Fibroblast of lung (primary cell): ENCODE measurements around the gene CDC20B. TPM values are rescaled to one million over a fixed set of nuclear protein-coding genes. Genes with fewer than 3 reads are reported as not detected.
"Not testable (repeated sequence)": the region's sequence is repeated elsewhere in the genome, so short reads cannot be mapped to it uniquely, and the experiment has no call there.

ENCODE experiments used
- DNase-seq, 2 donors: peaks; one replicate each; pipeline versions ENCODE4 v3.0.0 to v3.0.0-alpha.2; 2010; ENCODE audit warnings: low read depth in 2 of 2
- H2AFZ ChIP-seq: 2 replicates; pipeline ENCODE4 v1.5.1; 2012; ENCODE audit warnings: low read length, control low read depth, inconsistent platforms
- H3K27ac ChIP-seq: 2 replicates; pipeline ENCODE4 v1.5.1; 2011; ENCODE audit warnings: low read length, control low read depth; ENCODE audit not compliant: insufficient read depth
- H3K27me3 ChIP-seq: 2 replicates; pipeline ENCODE4 v1.5.1; 2011; ENCODE audit warnings: mild to moderate bottlenecking, low read length; ENCODE audit not compliant: control insufficient read depth, insufficient read depth
- H3K36me3 ChIP-seq: 2 replicates; pipeline ENCODE4 v1.5.1; 2011; ENCODE audit warnings: low read length; ENCODE audit not compliant: control insufficient read depth, insufficient read depth
- H3K4me1 ChIP-seq: 2 replicates; pipeline ENCODE4 v1.5.1; 2011; ENCODE audit warnings: low read length; ENCODE audit not compliant: control insufficient read depth, insufficient read depth; ENCODE audit errors: extremely low read depth
- H3K4me2 ChIP-seq: 2 replicates; pipeline ENCODE4 v1.5.1; 2011; ENCODE audit warnings: low read length, control low read depth; ENCODE audit not compliant: insufficient read depth; ENCODE audit errors: extremely low read depth
- H3K4me3 ChIP-seq, 4 experiments: fragments of 200-600 bp in 1 of 4; sonication (generic) in 1 of 4; replicated peaks in 1 of 4; 2 replicates each; pipeline ENCODE4 v1.5.1; 2011 to 2016; ENCODE audit warnings: low read length in 4 of 4, low read depth in 3 of 4, mild to moderate bottlenecking in 3 of 4, control low read depth in 2 of 4, inconsistent platforms in 1 of 4, mixed read lengths in 1 of 4; ENCODE audit not compliant: insufficient read depth in 1 of 4; ENCODE audit errors: control extremely low read depth in 1 of 4
- H3K79me2 ChIP-seq: 2 replicates; pipeline ENCODE4 v1.5.1; 2012; ENCODE audit warnings: mild to moderate bottlenecking, low read length, inconsistent platforms; ENCODE audit not compliant: control insufficient read depth, insufficient read depth
- H3K9ac ChIP-seq: 2 replicates; pipeline ENCODE4 v1.5.1; 2011; ENCODE audit warnings: mild to moderate bottlenecking, low read length, control low read depth; ENCODE audit not compliant: insufficient read depth
- H3K9me3 ChIP-seq: 2 replicates; pipeline ENCODE4 v1.5.1; 2012; ENCODE audit warnings: low read depth, low read length; ENCODE audit not compliant: control insufficient read depth, insufficient read depth
- H4K20me1 ChIP-seq: 2 replicates; pipeline ENCODE4 v1.5.1; 2011; ENCODE audit warnings: low read length; ENCODE audit not compliant: control insufficient read depth, insufficient read depth; ENCODE audit errors: extremely low read depth
- CTCF ChIP-seq, 2 donors: IDR thresholded peaks in 1 of 2; conservative IDR thresholded peaks in 1 of 2; 1 replicate in 1 of 2; 2 replicates in 1 of 2; pipeline ENCODE4 v1.5.1; 2011 to 2012; ENCODE audit warnings: low read length in 2 of 2, control low read depth in 1 of 2, inconsistent platforms in 1 of 2, low read depth in 1 of 2, mild to moderate bottlenecking in 1 of 2
- EZH2 ChIP-seq: IDR thresholded peaks from 2 replicates; pipeline ENCODE4 v1.5.1; 2012; ENCODE audit warnings: low read length, control low read depth, mild to moderate bottlenecking; ENCODE audit errors: missing control alignments
- polyA plus RNA-seq, 2 donors: library from polyadenylated mRNA; depleted of rRNA in 1 of 2; stranded (reverse) in 1 of 2; unstranded in 1 of 2; fragments of >200 nt; gene quantifications; 2 replicates each; pipeline ENCODE4 v1.2.1, GENCODE V29; 2011 to 2012; ENCODE audit warnings: missing spikeins in 1 of 2
- total RNA-seq: library from RNA; depleted of rRNA; stranded (reverse); fragments of >200 nt; gene quantifications from 2 replicates; pipeline ENCODE4 v1.2.1, GENCODE V29; 2014

Gene CDC20B
- total and polyA plus RNA-seq, 2 donors (not counting 1 experiment from before 2014, with no cell fraction given) = under 0.01 TPM; not detected in 1

- peaks cover 3% of the 10 kb centered on the region for H3K27me3 ChIP-seq
- TF ChIP-seq EZH2 (no peak), CTCF (conservative IDR thresholded peaks at IDR 0.05 in 1 of 2, IDR thresholded peaks at IDR 0.05 in 1 of 2; ENCODE audit: low read depth in 1 of 2, low read length in 2 of 2) (no peak)
- no peaks in the 10 kb centered on the region for H3K79me2 ChIP-seq
- H4K20me1 ChIP-seq = no peaks in the 10 kb centered on the region
- no peak overlapping the region for H3K4me3 ChIP-seq
- H3K4me1 ChIP-seq = no peaks in the 10 kb centered on the region
- H3K4me2 ChIP-seq = no peak overlapping the region
- no peak overlapping the region for H2AFZ ChIP-seq
- no peak overlapping the region for H3K9ac ChIP-seq
- no peak overlapping the region for H3K27ac ChIP-seq
- no peaks in the 10 kb centered on the region for H3K36me3 ChIP-seq
- no peaks in the 10 kb centered on the region for H3K9me3 ChIP-seq
- no peak for DNase-seq
These were observed 76.8 kb downstream of the CDC20B start for GRCh38 chr5:55096182-55096581.

DNA sequence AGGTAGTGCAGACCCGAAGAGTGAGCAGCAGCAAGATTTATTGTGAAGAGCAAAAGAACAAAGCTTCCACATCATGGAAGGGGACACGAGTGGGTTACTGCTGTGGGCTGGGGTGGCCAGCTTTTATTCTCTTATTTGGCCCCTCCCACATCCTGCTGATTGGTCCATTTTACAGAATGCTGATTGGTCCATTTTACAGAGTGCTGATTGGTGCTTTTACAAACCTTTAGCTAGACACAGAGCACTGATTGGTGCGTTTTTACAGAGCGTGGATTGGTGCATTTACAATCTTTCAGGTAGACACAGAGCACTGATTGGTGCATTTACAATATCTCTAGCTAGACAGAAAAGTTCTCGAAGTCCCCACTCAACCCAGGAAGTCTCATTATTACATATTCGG, 82.0 kb downstream of the CDC20B start:
- H3K4me2 ChIP-seq, H3K9ac ChIP-seq, DNase-seq: not testable (repeated sequence)

DNA sequence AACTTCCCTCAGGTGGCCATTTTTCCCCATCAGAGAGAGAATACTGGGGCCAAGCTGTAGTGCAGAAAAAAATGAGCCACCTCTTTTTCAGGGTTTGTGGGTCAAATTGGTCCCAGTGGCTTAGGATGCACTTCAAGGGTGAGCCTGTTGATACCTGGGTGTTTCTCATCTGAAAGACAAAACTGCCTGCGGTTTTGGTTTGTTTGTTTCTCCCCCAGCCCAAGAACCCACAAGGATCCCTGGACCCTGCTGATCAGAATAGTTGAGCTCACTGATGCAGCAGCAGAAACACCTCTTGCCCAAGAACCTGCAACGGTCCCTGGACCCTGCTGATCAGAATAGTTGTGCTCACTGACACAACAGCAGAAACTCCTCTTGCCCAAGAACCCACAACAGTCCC, 83.7 kb downstream of the CDC20B start:
- not testable (repeated sequence) for H3K27me3 ChIP-seq, DNase-seq, H3K36me3 ChIP-seq, H3K4me1 ChIP-seq, H3K79me2 ChIP-seq, H4K20me1 ChIP-seq, H3K4me3 ChIP-seq, H3K9ac ChIP-seq, H3K4me2 ChIP-seq, H2AFZ ChIP-seq, H3K27ac ChIP-seq, H3K9me3 ChIP-seq

More for the DNA sequence above, 82.0 kb downstream of the CDC20B start:
- H3K27ac ChIP-seq, H3K9me3 ChIP-seq, H2AFZ ChIP-seq, H4K20me1 ChIP-seq, H3K36me3 ChIP-seq, H3K27me3 ChIP-seq, H3K4me3 ChIP-seq, H3K4me1 ChIP-seq, H3K79me2 ChIP-seq: not testable (repeated sequence)

GRCh38 chr5:55081541-55081940, 91.4 kb downstream of the CDC20B start:
- no peak overlapping the region for H3K4me3 ChIP-seq
- H2AFZ ChIP-seq = no peak overlapping the region
- H3K27ac ChIP-seq = no peak overlapping the region
- H3K4me1 ChIP-seq = no peaks in the 10 kb centered on the region
- H3K79me2 ChIP-seq = no peaks in the 10 kb centered on the region
- no peaks in the 10 kb centered on the region for H3K9me3 ChIP-seq
- H4K20me1 ChIP-seq = no peaks in the 10 kb centered on the region
- no peak overlapping the region for H3K9ac ChIP-seq
- H3K36me3 ChIP-seq = no peaks in the 10 kb centered on the region
- no peak for DNase-seq
- peaks cover 2% of the 10 kb centered on the region for H3K27me3 ChIP-seq
- no peak overlapping the region for H3K4me2 ChIP-seq
- TF ChIP-seq CTCF (conservative IDR thresholded peaks at IDR 0.05 in 1 of 2, IDR thresholded peaks at IDR 0.05 in 1 of 2; ENCODE audit: low read depth in 1 of 2, low read length in 2 of 2) (no peak), EZH2 (no peak)
